ENCODE results near the gene ST7.

ST7 gene

DNA sequence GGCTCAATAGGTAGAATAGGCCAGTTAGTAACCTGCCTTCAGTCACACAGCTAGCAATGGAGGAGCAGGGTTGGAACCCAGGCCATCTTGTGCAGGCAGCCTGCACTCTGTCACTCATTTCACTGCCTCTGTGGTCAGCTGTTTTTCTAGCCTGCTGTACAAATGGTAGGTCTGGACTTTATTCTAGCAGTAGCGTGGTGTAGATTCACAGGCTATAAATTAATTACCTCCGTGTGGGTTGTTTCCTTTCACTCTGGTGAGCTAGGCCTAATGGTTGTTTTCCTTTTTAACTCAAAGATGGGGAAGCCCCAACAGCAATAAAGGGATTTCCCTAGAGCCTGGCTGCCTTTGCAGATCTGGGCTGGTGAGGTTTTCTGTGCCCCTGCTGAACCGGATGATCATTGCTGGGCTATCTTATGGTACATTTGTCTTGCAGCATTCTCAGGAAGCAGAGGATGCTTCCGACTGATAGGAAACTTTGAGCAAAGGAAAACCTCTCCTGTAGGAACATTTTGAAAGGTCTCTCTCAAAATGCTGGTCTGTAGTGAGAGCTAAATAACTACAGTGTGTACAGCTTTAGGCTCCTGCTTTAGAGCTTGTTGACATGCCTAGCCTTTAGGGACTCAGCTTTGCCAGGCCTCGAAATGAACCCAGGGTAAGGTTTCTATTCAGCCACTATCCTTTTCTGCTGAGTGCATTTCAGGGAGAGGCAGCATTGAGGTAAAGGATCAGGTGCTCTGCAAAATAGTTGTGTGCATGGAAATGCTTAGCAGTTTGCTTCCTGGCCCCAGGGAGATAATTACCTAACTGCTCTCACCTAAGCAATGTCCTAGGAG lies 157.4 kb downstream of the ST7 start:
- TF ChIP-seq EZH2 (IDR thresholded peaks at IDR 0.05) (no peak), POLR2AphosphoS5 (IDR thresholded peaks at IDR 0.05; ENCODE audit: borderline replicate concordance, low read depth, low read length) (no peak)
- H3K9ac ChIP-seq (ENCODE audit: insufficient read length) = no peak overlapping the region
- no peak overlapping the region for H3K4me3 ChIP-seq
- H3K9me3 ChIP-seq (ENCODE audit: low read depth, low read length) = no peaks in the 10 kb centered on the region
- no peak overlapping the region for H3K27ac ChIP-seq
- no peaks in the 10 kb centered on the region for H3K36me3 ChIP-seq (ENCODE audit: insufficient read depth, low read length)
- DNase-seq (ENCODE audit: low read depth, low spot score) = no peak

DNA sequence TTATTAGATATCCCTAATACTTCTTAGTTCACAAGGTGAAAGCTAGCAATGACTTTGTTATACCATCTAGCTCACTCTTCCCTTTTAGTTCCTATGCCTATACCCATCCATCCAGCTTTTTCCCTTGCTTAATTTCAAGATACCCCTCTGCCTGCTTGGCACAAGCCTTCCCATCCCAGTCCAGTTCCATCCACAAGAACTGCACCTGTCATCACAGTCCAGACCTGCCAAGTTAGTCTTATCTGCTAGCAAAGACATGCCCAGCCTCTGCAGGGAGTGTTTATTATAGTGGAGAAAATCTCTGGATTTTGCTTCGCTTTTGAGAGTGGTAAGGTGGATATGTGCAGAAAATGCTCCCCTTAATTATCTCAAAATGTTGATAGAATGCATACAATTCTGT lies 158.2 kb downstream of the ST7 start:
- DNase-seq (ENCODE audit: low read depth, low spot score) = no peak
- H3K4me3 ChIP-seq = no peak overlapping the region
- no peaks in the 10 kb centered on the region for H3K9me3 ChIP-seq (ENCODE audit: low read depth, low read length)
- H3K27ac ChIP-seq = no peak overlapping the region
- H3K36me3 ChIP-seq (ENCODE audit: insufficient read depth, low read length) = no peaks in the 10 kb centered on the region
- no peak overlapping the region for H3K9ac ChIP-seq (ENCODE audit: insufficient read length)
- no peak for TF ChIP-seq FOXP2 (optimal IDR thresholded peaks at IDR 0.05; ENCODE audit: control extremely low read depth, extremely low read length, insufficient read depth)

DNA sequence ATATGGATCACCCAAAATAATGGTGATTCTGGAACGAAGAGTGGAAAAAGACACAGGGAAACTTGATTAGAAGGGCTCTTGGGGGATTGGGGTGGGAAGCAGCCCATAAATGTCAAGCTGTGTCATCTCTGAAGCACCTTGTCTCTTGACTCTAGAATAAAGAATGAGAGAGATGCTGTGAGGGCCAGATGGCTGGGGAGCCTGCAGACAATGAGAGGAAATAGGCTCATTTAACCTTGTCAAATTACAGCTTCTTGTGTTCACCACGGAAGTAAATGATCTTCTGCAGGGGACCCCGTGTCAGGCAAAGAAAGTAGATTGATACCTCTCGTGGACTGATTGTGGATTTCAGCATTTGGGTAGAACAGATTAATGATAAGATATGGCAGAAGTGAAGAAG lies 159.3 kb downstream of the ST7 start:
- no peak overlapping the region for H3K4me3 ChIP-seq
- no peak for TF ChIP-seq FOXP2 (optimal IDR thresholded peaks at IDR 0.05; ENCODE audit: control extremely low read depth, extremely low read length, insufficient read depth)
- no peak for TF ChIP-seq POLR2AphosphoS5 (IDR thresholded peaks at IDR 0.05; ENCODE audit: borderline replicate concordance, low read depth, low read length)
- TF ChIP-seq EZH2 (IDR thresholded peaks at IDR 0.05) = no peak
- no peak for DNase-seq (ENCODE audit: low read depth, low spot score)

DNA sequence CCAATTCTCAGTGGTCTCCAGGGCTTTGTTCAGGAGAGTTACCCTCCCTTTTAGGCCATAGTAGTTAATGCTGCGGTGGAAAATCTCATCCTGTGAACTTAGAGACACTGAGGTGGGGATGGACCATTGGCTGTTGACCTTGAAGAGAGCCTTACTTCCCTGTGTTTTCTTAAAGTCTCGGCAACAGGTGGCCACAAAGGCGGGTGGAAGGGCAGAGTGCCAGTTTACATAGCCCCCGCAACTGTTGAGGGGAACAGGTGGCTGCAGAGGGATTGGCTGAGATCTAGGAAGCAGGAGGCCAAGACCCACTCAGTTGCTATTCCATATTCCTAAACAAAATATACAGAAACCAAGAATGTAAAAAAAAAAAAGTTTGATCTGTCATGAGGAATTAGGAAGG lies 160.6 kb downstream of the ST7 start:
- no peak for TF ChIP-seq FOXP2 (optimal IDR thresholded peaks at IDR 0.05; ENCODE audit: control extremely low read depth, extremely low read length, insufficient read depth)
- TF ChIP-seq EZH2 (IDR thresholded peaks at IDR 0.05) = no peak
- TF ChIP-seq POLR2AphosphoS5 (IDR thresholded peaks at IDR 0.05; ENCODE audit: borderline replicate concordance, low read depth, low read length) = no peak
- no peaks in the 10 kb centered on the region for H3K36me3 ChIP-seq (ENCODE audit: insufficient read depth, low read length)
- H3K4me3 ChIP-seq = no peak overlapping the region
- no peak overlapping the region for H3K9ac ChIP-seq (ENCODE audit: insufficient read length)
- H3K27ac ChIP-seq = no peak overlapping the region
- no peak for DNase-seq (ENCODE audit: low read depth, low spot score)
- H3K9me3 ChIP-seq (ENCODE audit: low read depth, low read length) = no peaks in the 10 kb centered on the region

More for the DNA sequence above, 159.3 kb downstream of the ST7 start:
- Histone ChIP-seq H3K9me3 (ENCODE audit: low read depth, low read length) (no peaks in the 10 kb centered on the region), H3K27ac (no peak overlapping the region), H3K36me3 (ENCODE audit: insufficient read depth, low read length) (no peaks in the 10 kb centered on the region), H3K9ac (ENCODE audit: insufficient read length) (no peak overlapping the region)

DNA sequence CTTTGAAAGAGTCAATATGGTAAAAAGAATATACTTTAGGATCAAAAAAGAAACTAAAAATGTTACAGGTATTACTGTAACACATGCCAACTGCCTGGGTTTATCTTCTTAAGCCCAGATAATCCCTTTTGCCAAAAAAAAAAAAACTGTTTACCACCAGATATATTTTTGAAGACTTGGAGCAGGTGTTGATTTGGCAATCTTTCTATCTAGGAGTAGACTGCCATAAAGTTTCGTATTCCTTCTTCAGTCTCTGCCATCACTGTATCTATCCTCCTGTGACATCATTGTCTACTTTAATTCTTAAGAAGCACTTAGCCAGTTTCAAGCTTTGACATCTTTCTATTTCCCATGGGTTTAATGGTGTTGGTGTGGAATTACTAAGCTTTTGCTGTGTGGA lies 161.0 kb downstream of the ST7 start:
- Histone ChIP-seq H3K36me3 (ENCODE audit: insufficient read depth, low read length) (no peaks in the 10 kb centered on the region), H3K9me3 (ENCODE audit: low read depth, low read length) (no peaks in the 10 kb centered on the region), H3K9ac (ENCODE audit: insufficient read length) (no peak overlapping the region), H3K4me3 (no peak overlapping the region), H3K27ac (no peak overlapping the region)
- TF ChIP-seq FOXP2 (optimal IDR thresholded peaks at IDR 0.05; ENCODE audit: control extremely low read depth, extremely low read length, insufficient read depth) (no peak), EZH2 (IDR thresholded peaks at IDR 0.05) (no peak), POLR2AphosphoS5 (IDR thresholded peaks at IDR 0.05; ENCODE audit: borderline replicate concordance, low read depth, low read length) (no peak)
- no peak for DNase-seq (ENCODE audit: low read depth, low spot score)

DNA sequence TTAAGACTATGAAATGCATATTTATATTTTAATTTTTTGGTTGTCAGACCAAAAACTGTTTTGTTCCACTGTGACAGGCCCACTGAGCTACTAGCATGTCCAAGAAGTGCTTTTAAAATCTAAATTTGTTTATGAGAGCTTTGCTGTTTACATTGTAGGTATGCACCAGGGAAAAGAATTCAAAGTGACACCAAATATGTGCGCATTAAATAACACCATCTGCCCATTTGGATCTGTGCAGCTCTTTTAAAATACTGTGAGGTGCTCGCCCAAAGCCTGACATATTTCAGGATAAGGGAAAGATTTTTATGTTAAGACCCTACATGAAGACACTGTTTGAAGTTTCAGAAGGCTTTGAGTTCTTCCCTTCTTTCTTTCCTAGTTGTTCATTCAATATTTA lies 162.9 kb downstream of the ST7 start:
- no peak for TF ChIP-seq POLR2AphosphoS5 (IDR thresholded peaks at IDR 0.05; ENCODE audit: borderline replicate concordance, low read depth, low read length)
- TF ChIP-seq EZH2 (IDR thresholded peaks at IDR 0.05) = no peak
- no peak for TF ChIP-seq FOXP2 (optimal IDR thresholded peaks at IDR 0.05; ENCODE audit: control extremely low read depth, extremely low read length, insufficient read depth)
- H3K9ac ChIP-seq (ENCODE audit: insufficient read length) = no peak overlapping the region
- DNase-seq (ENCODE audit: low read depth, low spot score) = no peak
- no peaks in the 10 kb centered on the region for H3K36me3 ChIP-seq (ENCODE audit: insufficient read depth, low read length)
- no peak overlapping the region for H3K4me3 ChIP-seq
- no peaks in the 10 kb centered on the region for H3K9me3 ChIP-seq (ENCODE audit: low read depth, low read length)
- H3K27ac ChIP-seq = no peak overlapping the region

DNA sequence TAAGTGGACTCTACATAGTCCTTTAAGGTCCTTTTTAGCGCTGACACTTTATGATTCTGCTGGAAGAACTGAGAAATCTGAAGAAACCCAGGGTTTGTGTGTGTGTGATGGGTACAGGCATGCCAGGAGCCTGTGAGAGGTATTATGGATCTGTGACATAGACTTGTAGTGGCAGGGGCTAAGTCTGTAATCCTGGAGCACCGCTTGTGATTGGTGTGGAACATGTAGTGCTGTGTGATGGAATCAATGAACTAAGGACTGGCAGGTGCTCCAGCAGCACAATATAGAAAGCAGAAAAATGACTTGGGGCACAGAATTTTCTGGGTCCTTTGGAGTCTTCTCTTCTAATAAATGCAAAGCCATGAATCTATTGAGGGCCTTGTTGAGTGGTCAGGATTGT lies 163.9 kb downstream of the ST7 start:
- no peak overlapping the region for H3K4me3 ChIP-seq
- H3K36me3 ChIP-seq (ENCODE audit: insufficient read depth, low read length) = no peaks in the 10 kb centered on the region
- H3K27ac ChIP-seq = no peak overlapping the region
- no peak overlapping the region for H3K9ac ChIP-seq (ENCODE audit: insufficient read length)
- TF ChIP-seq POLR2AphosphoS5 (IDR thresholded peaks at IDR 0.05; ENCODE audit: borderline replicate concordance, low read depth, low read length) (no peak), EZH2 (IDR thresholded peaks at IDR 0.05) (no peak), FOXP2 (optimal IDR thresholded peaks at IDR 0.05; ENCODE audit: control extremely low read depth, extremely low read length, insufficient read depth) (no peak)
- H3K9me3 ChIP-seq (ENCODE audit: low read depth, low read length) = no peaks in the 10 kb centered on the region
- no peak for DNase-seq (ENCODE audit: low read depth, low spot score)

DNA sequence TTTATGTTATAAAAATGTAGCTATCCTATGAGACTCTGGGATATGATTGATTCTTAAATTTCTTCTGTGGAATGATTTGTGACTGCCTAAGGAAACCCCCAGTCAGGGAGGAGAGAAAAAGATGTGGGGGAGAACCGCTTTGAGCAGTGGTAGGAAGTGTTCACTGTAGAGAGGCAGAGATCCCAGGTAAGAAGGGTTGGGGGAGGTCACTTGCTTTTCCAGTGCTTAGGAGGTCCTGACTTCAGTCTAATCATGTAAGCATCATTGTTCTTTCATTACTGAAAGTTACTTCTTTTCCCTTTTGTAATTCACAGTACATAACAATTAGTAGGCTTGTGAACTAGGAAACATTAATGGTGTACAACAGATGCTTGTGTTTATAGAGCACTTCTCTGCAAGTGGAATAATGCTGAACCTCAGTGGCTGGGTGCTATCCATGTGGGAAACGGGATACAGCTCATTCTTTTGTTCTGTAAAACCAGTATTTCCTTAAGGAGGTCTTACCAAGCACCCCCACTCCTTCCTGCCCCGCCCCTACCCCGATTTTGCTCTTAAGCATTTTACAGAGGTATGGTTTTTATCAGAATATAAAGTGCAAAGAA lies 165.4 kb downstream of the ST7 start:
- Histone ChIP-seq H3K4me3 (no peak overlapping the region), H3K27ac (no peak overlapping the region), H3K9me3 (ENCODE audit: low read depth, low read length) (no peaks in the 10 kb centered on the region), H3K9ac (ENCODE audit: insufficient read length) (no peak overlapping the region), H3K36me3 (ENCODE audit: insufficient read depth, low read length) (no peaks in the 10 kb centered on the region)
- no peak for TF ChIP-seq POLR2AphosphoS5 (IDR thresholded peaks at IDR 0.05; ENCODE audit: borderline replicate concordance, low read depth, low read length)
- TF ChIP-seq FOXP2 (optimal IDR thresholded peaks at IDR 0.05; ENCODE audit: control extremely low read depth, extremely low read length, insufficient read depth) = no peak
- TF ChIP-seq EZH2 (IDR thresholded peaks at IDR 0.05) = no peak
- DNase-seq (ENCODE audit: low read depth, low spot score) = no peak

All from SK-N-MC (cell line).